Fibroblast of skin of left biceps (primary cell): ENCODE data around the gene FERMT2.
"Not testable (repeated sequence)": the region's sequence is repeated elsewhere in the genome, so short reads cannot be mapped to it uniquely, and the experiment has no call there.

Experiments used
- DNase-seq, 2 experiments: peaks; one replicate each; pipeline ENCODE4 v3.0.0-alpha.2; 2013; ENCODE audit warnings: low read depth in 2 of 2

Gene FERMT2

DNA sequence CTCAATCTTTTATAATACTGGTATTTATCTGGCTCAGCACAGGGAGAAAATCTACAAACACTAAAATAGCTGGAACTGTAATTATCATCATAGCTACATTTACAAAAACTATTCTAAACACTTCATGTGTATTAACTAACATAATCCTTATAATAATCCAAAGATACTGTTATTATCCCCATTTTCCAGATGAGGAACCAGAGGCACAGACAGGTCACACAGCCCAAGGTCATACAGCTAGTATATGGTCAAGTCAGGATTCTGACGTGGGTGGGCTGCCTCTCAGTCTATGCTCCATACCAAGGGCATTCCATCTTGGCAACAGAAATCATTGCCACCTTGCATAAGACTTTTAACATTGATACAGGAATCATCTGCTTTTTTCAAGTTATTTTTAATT lies 11.4 kb downstream of the FERMT2 start:
- DNase-seq = no peak

DNA sequence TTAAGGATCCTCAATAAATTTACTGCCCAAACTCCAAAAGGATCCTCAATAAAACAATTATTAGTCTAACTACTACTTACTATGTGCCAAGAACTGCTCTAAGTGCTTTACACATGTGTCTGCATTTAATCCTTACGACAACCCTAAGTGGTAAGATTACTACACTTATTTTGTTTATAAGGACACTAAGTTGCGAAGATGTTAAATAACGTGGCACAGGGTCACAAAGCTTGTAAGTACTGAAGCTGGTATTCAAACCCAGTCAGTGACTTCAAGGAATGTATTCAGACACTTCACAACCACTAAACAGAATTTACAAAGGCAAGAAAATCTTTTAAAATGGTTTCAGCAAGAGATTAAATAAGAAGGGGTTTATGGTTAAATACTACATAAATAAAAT lies 13.0 kb downstream of the FERMT2 start:
- DNase-seq = no peak

DNA sequence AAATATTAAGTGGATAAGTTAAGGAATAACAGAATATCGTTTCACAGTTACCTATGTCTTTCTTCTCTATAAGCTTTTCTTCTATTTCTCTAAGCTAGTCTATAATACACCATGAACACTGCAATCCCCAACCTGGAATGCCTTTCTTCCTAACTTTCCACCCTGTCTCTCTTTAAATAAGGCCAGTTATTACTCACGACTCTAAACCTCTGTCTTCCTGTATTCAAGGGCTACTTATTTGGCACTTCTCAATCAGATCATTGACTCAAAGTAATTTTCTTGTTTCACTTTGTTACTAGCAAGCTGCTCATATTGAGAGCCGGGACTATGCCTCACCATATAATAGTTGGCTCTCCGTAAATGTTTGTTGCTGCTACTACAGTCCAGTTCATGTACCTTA lies 13.5 kb downstream of the FERMT2 start:
- DNase-seq = no peak

DNA sequence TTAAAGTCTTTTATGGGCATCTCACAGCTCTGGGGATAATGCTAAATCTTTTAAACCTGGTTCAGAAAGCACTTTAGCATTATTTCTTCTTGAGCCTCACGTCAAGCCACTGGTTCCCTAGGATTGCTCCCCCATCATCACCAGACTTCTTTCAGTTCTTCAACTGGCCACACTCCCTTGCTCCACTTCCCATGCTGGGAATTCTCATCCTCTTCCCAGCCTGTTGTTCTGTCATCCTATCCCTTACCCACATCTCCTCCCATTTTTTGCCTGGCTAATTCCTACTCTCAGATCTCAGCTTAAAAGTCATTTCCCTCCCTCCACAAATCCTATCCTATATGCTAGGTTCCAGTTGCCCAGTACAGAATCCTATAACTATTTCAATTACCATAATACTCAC lies 14.4 kb downstream of the FERMT2 start:
- DNase-seq = no peak

DNA sequence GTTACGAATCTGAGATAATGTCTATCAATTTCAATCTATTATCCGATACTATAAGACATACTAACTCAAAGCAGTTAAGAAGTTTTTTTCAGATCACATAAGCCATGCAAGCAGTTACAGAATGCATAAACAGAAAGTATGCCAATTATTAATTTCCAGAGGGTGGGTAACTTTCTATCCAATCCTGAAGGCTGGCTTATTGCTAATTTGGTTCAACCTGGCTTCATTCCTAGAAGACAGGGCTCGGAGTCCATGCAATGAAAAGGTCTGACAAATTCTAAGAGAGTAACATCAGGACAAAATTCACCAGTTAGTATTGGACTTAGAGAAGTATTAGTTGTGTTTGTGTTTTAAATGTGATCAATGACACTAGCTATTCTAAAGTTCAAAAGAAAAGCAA lies 15.0 kb downstream of the FERMT2 start:
- no peak for DNase-seq

DNA sequence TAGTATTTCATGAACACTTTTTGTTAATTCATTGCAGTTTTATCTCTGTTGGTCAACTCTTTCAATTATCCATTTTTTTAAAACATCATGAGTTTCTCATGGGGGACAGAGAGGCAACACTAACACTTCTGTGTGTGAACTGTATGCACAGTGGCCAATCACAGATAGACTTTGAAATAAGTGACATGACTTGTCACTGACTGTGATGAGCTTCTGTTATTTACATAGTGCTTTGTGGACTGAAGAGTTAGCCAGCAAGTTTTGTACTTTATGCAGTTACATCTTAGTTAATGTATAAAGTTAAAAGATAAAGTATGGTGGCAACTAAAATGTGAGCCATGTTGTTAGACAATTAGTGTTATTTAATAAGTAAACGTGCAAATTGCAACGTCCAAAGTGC lies 16.1 kb downstream of the FERMT2 start:
- no peak for DNase-seq

DNA sequence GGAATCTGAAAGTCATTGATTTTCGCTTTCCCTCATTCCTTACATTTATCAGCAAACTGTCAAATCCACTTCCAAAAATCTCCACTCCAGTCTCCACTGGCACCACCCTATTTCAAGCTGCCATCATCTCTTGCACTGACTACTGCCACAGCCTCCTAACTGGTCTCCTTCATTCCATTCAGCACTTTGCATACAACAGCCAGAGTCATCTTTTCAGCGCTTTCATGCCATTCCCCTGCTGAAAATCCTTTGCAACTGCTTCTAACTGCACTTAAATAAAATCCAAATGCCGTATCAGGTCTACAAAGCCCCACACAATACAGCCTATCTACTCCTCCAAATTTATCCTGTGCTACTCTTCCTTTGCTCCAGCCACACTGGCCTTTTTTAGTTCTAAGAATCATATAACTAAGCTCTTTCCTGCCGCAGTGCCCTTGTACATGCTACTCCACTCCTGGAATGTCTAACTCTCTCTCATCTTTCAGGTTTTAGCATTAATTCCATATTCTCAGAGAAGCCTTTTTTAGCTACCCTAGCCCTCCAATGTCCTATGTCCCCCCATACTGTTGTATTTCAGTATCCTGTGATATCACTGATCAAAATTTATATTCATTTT lies 21.6 kb downstream of the FERMT2 start:
- no peak for DNase-seq

DNA sequence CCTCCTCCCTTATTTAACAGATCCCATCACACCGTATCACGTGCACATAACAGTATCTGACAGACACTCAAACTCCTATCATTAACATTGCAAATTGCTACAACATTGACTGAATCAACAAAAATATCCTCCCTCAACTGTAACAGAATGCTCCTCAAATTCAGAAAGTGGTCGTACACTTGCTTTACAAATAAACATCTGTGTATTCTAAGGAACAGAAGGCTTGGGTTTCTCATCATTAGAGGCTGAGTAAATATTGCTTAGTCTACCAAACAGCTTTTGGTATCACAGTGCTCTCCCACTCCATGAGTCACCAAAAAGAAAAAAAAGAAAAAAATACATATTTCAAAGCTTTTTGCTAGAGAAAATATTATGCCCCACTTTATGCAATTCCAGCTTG lies 23.9 kb downstream of the FERMT2 start:
- no peak for DNase-seq

DNA sequence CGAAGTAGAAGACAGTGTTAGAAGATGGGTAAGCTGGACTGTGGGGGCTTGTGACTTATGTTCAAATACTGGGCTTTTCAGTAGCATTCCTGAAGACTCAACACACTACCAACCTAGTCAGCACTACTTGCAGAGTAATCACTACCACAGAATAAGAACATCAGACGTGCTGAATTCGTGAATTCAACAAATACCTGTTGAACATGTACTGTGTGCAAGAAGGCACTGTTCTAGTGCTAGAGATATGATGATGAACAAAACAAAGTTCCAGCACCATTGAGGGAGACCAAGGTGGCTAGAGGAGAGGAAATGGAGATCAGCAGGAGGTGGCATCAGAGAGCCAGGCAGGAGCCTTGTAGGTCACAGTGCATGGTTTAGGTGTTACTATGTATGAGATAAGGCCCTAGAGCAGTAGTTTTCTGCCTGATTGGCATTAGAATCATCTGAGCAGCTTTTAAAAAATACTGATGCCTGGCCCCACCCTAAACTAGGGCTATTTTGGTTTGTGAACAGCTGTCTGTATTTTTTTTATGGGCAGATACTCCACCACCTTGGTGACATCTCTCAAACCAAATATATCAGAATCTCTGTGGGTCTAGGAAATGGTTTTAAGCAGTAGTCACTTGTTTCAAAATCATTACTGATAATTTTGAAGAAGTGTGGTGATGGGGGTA lies 26.8 kb downstream of the FERMT2 start:
- no peak for DNase-seq

DNA sequence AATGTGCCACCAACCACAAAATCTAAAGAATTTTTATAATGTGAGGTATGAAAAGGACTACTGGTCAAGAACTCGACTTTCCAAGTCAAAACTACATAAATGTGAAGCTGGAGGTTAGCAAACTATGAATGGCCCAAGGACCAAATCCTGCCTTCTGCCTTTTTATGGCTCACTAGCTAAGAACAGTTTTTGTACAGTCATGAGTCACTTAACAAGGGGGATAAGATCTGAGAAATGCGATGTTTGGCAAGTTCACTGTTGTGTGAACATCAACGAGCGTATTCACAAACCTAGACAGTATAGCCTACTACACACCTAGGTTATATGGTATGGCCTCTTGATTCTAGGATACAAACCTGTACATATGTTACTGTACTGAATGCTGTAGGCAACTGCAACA lies 28.2 kb downstream of the FERMT2 start:
- DNase-seq = no peak

DNA sequence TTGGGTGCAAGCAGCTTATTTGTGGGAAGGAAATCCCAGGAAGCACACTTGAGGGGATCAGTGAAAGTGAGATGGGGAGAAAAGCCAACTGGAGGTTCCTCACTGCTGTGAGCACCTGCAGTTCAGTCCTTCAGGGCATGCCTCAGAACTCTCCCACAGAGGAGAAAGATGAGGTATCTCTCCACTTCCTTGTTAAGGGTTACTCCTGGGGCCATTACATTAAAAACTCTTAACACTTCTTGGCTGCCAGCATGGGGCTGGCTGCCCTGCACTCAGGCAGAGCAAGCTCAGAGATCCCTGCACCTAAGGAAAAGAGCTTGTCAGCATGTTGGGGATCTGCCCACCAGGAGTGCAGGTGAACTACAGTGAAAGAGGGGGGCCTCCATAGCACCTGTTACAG lies 28.8 kb downstream of the FERMT2 start:
- no peak for DNase-seq

DNA sequence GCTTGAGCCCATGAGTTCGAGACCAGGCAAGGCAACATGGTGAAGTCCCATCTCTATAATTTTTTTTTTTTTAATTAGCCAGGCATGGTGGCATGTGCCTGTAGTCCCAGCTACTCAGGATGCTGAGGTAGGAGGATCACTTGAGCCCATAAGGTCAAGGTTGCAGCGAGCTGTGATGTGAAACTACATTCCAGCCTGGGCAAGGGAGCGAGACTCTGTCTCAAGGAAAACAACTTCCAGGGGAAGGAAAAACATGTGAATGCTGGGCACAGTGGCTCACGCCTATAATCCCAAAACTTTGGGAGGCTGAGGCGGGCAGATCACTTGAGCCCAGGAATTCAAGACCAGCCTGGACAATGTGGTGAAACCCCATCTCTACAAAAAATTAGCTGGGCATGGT lies 30.4 kb downstream of the FERMT2 start:
- DNase-seq = not testable (repeated sequence)

DNA sequence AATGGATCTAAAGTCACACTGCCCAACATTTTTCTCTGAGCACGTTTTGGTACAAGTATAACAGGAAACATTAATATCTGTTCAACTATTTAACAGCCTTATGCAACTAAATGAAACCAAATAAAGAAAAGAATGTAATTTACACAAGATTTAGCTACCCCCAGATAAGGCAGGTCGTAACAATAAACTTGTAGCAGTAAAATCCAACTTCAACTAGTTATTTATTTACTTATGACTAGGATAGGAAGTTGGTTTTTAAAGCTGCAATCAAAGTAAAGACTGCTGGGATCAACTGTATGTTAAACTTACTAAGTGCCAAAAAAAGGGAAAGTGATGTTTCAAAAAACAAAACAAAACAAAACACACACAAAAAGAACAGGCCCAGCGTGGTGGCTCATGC lies 30.9 kb downstream of the FERMT2 start:
- DNase-seq = no peak

DNA sequence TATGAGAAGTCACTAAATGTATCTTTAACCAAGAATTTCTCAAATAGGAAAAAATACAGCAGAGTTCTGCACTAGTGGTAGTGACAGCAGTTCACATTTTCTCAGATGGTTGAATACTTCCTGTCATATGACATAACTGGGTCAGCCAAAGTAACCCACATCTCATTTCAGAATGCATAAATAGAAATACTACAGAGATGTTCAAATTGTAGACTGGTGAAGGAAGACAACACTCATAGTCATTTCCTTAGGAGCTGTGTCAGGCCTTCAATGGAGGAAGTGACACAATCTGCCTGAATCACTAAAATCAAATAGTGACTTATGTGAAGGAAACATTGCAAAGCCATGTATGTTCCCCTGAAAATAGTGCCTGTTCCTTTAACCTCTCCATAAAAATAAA lies 32.4 kb downstream of the FERMT2 start:
- no peak for DNase-seq

DNA sequence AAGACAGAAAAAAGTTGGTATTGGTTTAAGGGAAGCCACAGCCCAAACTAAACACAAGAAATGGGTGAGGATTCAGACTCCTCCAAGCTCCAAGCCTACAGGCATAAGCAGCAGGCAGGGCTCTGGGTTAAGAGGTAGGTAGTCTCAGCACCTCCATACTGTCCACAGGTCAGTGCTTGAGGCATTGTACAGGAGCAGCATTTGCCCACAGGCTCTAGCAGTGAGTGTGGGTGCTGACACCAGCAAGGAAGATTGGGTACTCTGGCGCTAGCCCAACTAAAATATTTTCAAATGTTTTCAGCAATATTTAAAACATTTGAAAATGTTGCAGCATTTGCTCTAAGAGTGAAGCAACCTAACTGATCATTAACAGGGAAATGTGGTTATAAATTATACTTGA lies 33.1 kb downstream of the FERMT2 start:
- no peak for DNase-seq

DNA sequence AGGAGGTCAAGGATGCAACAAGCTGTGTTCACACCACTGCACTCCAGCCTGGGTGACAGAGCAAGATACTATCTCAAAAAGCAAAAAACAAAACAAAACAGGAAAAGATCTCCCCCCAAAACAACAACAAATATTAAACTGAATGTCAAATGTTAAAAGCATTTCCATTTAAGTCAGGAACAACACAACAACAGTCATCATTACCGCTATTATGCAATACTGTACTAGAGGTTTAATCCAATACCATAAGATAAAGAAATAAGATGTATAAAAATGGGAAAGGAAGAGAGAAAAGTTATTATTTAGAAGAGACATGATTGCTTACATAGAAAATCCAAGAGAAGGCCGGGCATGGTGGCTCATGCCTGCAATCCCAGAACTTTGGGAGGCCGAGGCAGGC lies 36.6 kb downstream of the FERMT2 start:
- DNase-seq = no peak

DNA sequence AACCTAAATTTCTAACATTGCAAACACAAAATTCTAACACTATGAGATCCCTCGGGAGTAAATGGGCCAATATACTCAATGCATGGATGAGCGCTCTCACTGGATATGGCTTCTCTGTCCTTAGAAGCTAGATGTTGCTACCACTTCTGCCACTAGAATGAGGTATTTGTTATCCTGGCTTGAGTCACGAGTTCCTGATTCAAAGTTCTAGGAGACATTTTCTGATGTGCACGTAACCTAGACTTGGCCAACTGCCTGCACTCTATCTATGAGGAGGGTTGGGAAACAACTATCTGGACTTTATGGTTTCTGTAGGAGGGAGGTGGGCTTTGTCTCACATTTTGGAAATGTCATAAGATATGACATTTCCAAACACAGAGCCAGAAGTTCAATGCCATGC lies 37.6 kb downstream of the FERMT2 start:
- DNase-seq = no peak

DNA sequence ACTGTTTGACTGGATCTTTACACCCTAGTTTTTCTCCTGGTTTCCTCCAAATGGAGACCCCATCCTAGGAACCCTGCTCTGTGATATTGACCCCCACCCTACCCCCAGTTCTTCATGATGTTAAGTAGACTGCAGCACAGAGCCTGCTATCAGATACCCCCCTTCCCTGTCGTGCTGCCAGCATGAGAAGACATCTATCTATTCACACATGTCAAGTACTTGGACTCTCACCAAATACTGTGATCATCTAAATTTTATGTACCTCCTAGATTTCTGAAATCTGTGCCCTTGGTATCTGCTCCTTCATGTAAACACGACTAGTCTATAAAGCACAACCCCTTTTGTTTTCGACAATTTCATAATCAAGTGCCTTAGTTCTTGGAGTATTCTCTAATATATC lies 38.9 kb downstream of the FERMT2 start:
- DNase-seq = no peak

DNA sequence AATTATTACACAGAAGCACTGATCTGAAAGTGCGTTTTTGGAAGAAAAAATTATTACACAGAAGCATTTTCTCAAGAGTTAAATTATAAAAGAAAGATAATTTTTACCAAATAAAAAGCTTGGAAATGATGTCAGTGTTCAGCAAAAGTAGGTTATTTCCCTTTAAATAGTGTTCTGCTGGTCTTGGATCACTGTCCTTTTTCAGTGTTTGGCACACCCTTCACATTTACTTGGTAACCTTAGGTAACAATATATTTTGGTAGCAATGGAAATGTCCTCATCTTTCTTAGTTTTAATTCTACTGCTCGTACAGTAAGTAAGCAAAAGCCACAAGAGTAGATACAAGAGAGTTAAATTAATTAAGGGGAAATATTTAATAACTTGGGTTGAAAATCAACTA lies 40.3 kb downstream of the FERMT2 start:
- DNase-seq = no peak

DNA sequence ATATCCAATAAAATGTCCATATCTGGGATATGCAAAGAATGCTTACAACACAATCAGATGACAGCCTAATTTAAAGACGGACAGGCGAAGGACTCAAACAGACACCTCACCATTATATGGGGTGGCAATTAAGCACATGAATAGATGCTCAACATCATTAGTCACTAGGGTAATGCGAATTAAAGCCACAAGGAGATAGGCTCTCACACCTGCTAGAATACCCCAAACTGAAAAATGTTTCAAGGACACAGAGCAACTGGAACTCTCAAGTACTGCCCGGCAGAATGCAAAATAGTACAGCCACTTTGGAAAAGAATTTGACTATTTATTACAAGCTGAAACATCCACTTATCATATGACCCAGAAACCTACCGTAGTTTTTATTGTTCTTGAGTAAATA lies 42.9 kb downstream of the FERMT2 start:
- no peak for DNase-seq

DNA sequence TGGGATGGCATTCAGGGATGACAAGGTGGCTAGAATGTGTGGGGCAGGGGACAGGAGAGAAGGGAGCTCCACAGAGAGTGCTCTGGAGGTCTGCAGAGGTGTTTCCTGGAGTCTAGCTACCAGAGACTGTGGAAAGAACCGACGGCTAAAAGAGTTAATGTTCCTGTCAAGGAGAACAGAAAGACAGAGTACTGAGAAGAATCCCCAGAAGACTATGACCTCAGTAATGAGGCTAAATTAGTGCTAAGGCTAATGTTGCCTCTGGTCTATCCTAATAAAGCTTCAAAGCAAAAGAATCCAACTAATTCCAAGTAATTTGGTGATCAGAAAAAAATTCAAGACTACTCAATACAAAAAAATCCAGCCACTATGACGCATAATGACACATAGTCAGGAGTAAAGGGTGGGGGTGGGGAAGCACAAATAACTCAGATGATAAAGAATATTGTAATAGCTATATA lies 44.7 kb downstream of the FERMT2 start:
- peak; percentile 71 to 77 for DNase-seq

DNA sequence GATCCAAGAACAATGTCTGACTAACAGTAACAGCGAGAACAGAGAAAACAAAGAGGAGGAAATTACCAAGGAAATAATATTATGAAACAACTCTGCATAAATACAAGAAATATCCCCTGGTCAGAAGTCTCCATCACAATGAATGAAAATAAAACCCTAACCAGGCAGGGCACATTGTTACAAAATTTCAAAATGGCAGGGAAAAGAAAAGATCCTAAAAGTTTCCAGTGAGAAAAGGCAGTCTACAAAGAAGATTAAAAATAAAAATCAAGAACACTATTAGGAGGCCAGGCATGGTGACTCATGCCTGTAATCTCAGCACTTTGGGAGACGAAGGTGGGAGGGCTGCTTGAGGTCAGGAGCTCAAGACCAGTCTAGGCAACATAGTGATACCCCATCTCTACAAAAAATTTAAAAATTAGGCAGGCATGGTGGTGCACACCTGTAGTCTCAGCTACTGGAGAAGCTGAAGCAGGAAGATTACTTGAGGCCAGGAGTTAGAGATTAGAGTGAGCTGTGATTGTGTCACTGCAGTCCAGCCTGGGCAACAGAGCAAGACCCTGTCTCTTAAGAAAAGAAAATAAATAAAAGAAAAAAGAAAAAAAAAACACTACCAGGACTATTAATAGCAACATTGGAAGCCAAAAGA lies 47.8 kb downstream of the FERMT2 start:
- no peak for DNase-seq

DNA sequence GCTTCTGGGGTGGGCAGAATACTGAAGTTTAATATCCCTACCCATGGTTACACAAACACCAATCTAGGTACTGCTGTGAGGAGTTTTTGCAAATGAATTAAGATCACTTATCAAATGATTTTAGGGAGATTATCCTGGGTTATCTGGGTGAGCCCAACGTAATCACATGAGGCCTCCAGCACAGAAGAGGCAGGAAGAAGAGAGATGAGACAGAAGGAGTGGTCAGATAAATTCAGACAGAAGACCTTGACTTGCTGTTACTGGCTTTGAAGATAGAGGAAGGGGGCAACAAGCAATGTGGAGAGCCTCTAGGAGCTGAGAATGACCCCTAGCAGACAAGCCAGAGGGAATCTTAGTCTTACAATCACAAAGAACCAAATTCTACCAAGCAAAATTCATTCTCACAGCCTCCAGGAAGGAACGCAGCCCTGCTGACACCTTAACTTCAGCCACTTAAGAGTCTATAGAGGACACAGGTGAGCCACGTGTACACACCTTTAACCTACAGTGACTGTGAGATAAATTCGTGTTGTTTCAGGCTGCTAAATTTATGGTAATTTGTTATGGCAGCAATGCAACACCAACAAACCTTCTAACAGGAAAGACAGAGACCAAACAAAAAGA lies 49.4 kb downstream of the FERMT2 start:
- no peak for DNase-seq
